ENCODE data around the gene TIMM13. TPM values are rescaled to one million over a fixed set of nuclear protein-coding genes. Genes with fewer than 3 reads are reported as not detected.

Gene TIMM13
- total and polyA plus RNA-seq, 10 of the 15 experiments (the other 5 are each of a cell fraction or from before 2014, with no cell fraction given) = 9.9 to 205 (median 63.6) TPM

- POLR2A ChIA-PET = interaction anchor here (0.6 kb wide), 1 partner anchor 1210 kb away, joined by 3 read pairs; no protein-coding TSS in a partner anchor
- Histone ChIP-seq H3K36me3 (ENCODE audit: control insufficient read depth in 2 of 2, insufficient read depth in 2 of 2, low read length in 1 of 2) (peaks cover 0 to 5% of the 10 kb centered on the region in 2 experiments; a peak in 2 of 4 replicates), H3K27me3 (replicated peaks in 1 of 2; ENCODE audit: control insufficient read depth in 2 of 2, insufficient read depth in 2 of 2, low read length in 1 of 2) (no peaks in the 10 kb centered on the region), H3K9me3 (replicated peaks; ENCODE audit: control insufficient read depth, insufficient read depth, low read length) (no peaks in the 10 kb centered on the region), H2AFZ (ENCODE audit: control insufficient read depth, low read depth, low read length) (no peak overlapping the region), H3K79me2 (ENCODE audit: control insufficient read depth, insufficient read depth, low read length) (peaks cover 22% of the 10 kb centered on the region), H3K27ac (ENCODE audit: control insufficient read depth, insufficient read depth) (no peak overlapping the region), H3K4me1 (ENCODE audit: control insufficient read depth, insufficient read depth, low read length) (peaks cover 9% of the 10 kb centered on the region), H3K4me2 (ENCODE audit: control insufficient read depth, insufficient read depth) (no peak overlapping the region), H3K9ac (ENCODE audit: control insufficient read depth, insufficient read depth, low read length) (no peak overlapping the region), H3K4me3 (no peak overlapping the region), H4K20me1 (ENCODE audit: control insufficient read depth, insufficient read depth) (no peaks in the 10 kb centered on the region; the same call in 1 of the 2 replicates)
- ATAC-seq (no peak), DNase-seq (ENCODE audit: low read depth, low spot score) (no peak), FAIRE-seq (no peak)
- in situ Hi-C loops (cut with MboI) = no loop called here
- CTCF ChIA-PET = interaction anchor here (0.6 to 0.7 kb wide), 2 partner anchors 53 to 225 kb away, joined by 3 read pairs; partner anchors contain the start of gene GADD45B
- RAD21 ChIA-PET (ENCODE audit: unreplicated experiment) = no interaction called here
- TF ChIP-seq TCF12 (IDR thresholded peaks at IDR 0.05; ENCODE audit: low read depth, low read length) = 0 out of 2 replicates have a peak, but pooled peaks have one; percentile 9
- no peak for TF ChIP-seq SMARCA5 (IDR thresholded peaks at IDR 0.05)
- no TSS peak for BruUV-seq (replicated peaks)
- SMC1A ChIA-PET (ENCODE audit: uncharacterized antibody, unreplicated experiment) = no interaction called here
- intact Hi-C loops (cut with micrococcal nuclease; ENCODE audit: unreplicated experiment) = no loop called here
- WGBS (ENCODE audit: insufficient coverage, insufficient replicate concordance, low lambda C conversion rate, missing lambda C conversion rate) = 91% methylated on average over 12 of the region's 19 CpGs
These were observed 4.1 kb downstream of the TIMM13 start for GRCh38 chr19:2423071-2423914.

- POLR2A ChIA-PET = no interaction called here
- peaks cover 4% of the 10 kb centered on the region for H3K4me1 ChIP-seq (ENCODE audit: control insufficient read depth, insufficient read depth, low read length)
- H3K27me3 ChIP-seq (replicated peaks in 1 of 2; ENCODE audit: control insufficient read depth in 2 of 2, insufficient read depth in 2 of 2, low read length in 1 of 2) = no peaks in the 10 kb centered on the region
- no peak overlapping the region for H3K27ac ChIP-seq (ENCODE audit: control insufficient read depth, insufficient read depth)
- FAIRE-seq (no peak), DNase-seq (ENCODE audit: low read depth, low spot score) (no peak), ATAC-seq (no peak)
- peaks cover 0 to 5% of the 10 kb centered on the region in 2 experiments; a peak in 2 of 4 replicates for H3K36me3 ChIP-seq (ENCODE audit: control insufficient read depth in 2 of 2, insufficient read depth in 2 of 2, low read length in 1 of 2)
- no peak overlapping the region for H3K9ac ChIP-seq (ENCODE audit: control insufficient read depth, insufficient read depth, low read length)
- BruUV-seq (replicated peaks) = no TSS peak
- no peak overlapping the region for H3K4me2 ChIP-seq (ENCODE audit: control insufficient read depth, insufficient read depth)
- WGBS (ENCODE audit: insufficient coverage, insufficient replicate concordance, low lambda C conversion rate, missing lambda C conversion rate) = 98% methylated on average over 23 of the region's 23 CpGs
- no peaks in the 10 kb centered on the region for H3K9me3 ChIP-seq (replicated peaks; ENCODE audit: control insufficient read depth, insufficient read depth, low read length)
- H3K4me3 ChIP-seq = no peak overlapping the region
- no peak overlapping the region for H2AFZ ChIP-seq (ENCODE audit: control insufficient read depth, low read depth, low read length)
- intact Hi-C loops (cut with micrococcal nuclease; ENCODE audit: unreplicated experiment) = no loop called here
- RAD21 ChIA-PET (ENCODE audit: unreplicated experiment) = no interaction called here
- TF ChIP-seq E2F8 (IDR thresholded peaks at IDR 0.05; ENCODE audit: low read depth, partially characterized antibody) (no peak), WRNIP1 (IDR thresholded peaks at IDR 0.05; ENCODE audit: borderline replicate concordance, low read depth, low read length) (no peak), EGR1 (IDR thresholded peaks at IDR 0.05; ENCODE audit: borderline replicate concordance in 1 of 2, low read depth in 2 of 2, low read length in 2 of 2) (no peak), STAT1 (conservative IDR thresholded peaks at IDR 0.05) (no peak), MYC (IDR thresholded peaks at IDR 0.05; ENCODE audit: insufficient read depth, insufficient read length, insufficient replicate concordance, low read length, severe bottlenecking) (no peak), POLR2A (IDR thresholded peaks at IDR 0.05; ENCODE audit: low read depth, low read length) (peak; percentile 35; the same call in 1 of the 2 replicates)
- no peaks in the 10 kb centered on the region; the same call in 1 of the 2 replicates for H4K20me1 ChIP-seq (ENCODE audit: control insufficient read depth, insufficient read depth)
- H3K79me2 ChIP-seq (ENCODE audit: control insufficient read depth, insufficient read depth, low read length) = peaks cover 16% of the 10 kb centered on the region
- SMC1A ChIA-PET (ENCODE audit: uncharacterized antibody, unreplicated experiment) = no interaction called here
- CTCF ChIA-PET = no interaction called here
- in situ Hi-C loops (cut with MboI) = no loop called here
These were observed 5.6 kb downstream of the TIMM13 start for GRCh38 chr19:2421581-2422306.
